GM12878 (cell line): ENCODE measurements around the gene LRCH3. TPM values are rescaled to one million over a fixed set of nuclear protein-coding genes. Genes with fewer than 3 reads are reported as not detected.

Source experiments
- ATAC-seq: fragments of 200-7000 bp; cut with Tn5 transposase; 3 replicates; pipeline ENCODE4 v1.9.1; 2020; ENCODE audit warnings: mild to moderate bottlenecking, moderate library complexity
- BruUV-seq: library from RNA; stranded (reverse); fragments of 400-500 nt; replicated peaks from 2 replicates; lab custom pipeline; 2021; lab: Mats Ljungman, UMichigan
- CTCF ChIA-PET: fragments of 300-600 bp; sonication (Branson Sonifier 250); formaldehyde crosslinking; extraction: SDS; loops from one replicate; lab custom pipeline; 2021; ENCODE audit warnings: inconsistent platforms; lab: Yijun Ruan, JAX
- POLR2A ChIA-PET: fragments of 350-600 bp; formaldehyde crosslinking; extraction: SDS; loops from one replicate; lab custom pipeline; 2021; ENCODE audit warnings: inconsistent platforms; lab: Charles Lee
- RAD21 ChIA-PET: fragments of 300-600 bp; sonication (Branson Sonifier 250); formaldehyde crosslinking; loops from one replicate; lab custom pipeline; 2023; ENCODE audit warnings: antibody characterized with exemption; ENCODE audit not compliant: unreplicated experiment; lab: Charles Lee
- SMC1A ChIA-PET: fragments of 300-600 bp; sonication (Branson Sonifier 250); formaldehyde crosslinking; loops from one replicate; lab custom pipeline; 2023; ENCODE audit not compliant: unreplicated experiment, uncharacterized antibody; lab: Charles Lee
- DNase-seq: peaks from one replicate; pipeline ENCODE4 v3.0.0-alpha.2; 2011; ENCODE audit warnings: low read depth, low spot score
- FAIRE-seq: peaks from 3 replicates; lab custom pipeline; 2011; peaks lifted over from hg19 to GRCh38; lab: Jason Lieb, UNC
- H2AFZ ChIP-seq: 2 replicates; pipeline ENCODE4 v1.6.0; 2011; ENCODE audit warnings: low read depth, low read length, control low read depth; ENCODE audit not compliant: control insufficient read depth
- H3K27ac ChIP-seq: 2 replicates; pipeline ENCODE4 v1.5.1; 2011; ENCODE audit warnings: control low read depth; ENCODE audit not compliant: control insufficient read depth, insufficient read depth
- H3K27me3 ChIP-seq, 2 experiments: replicated peaks in 1 of 2; 2 replicates each; pipeline versions ENCODE4 v1.6.0 to v1.6.1; 2011; ENCODE audit warnings: low read length in 1 of 2; ENCODE audit not compliant: control insufficient read depth in 2 of 2, insufficient read depth in 2 of 2
- H3K36me3 ChIP-seq, 2 experiments: 2 replicates each; pipeline ENCODE4 v1.5.1; 2011; ENCODE audit warnings: low read length in 1 of 2; ENCODE audit not compliant: control insufficient read depth in 2 of 2, insufficient read depth in 2 of 2
- H3K4me1 ChIP-seq: 2 replicates; pipeline ENCODE4 v1.6.1; 2011; ENCODE audit warnings: mild to moderate bottlenecking, low read length, moderate library complexity, mixed read lengths; ENCODE audit not compliant: control insufficient read depth, insufficient read depth
- H3K4me2 ChIP-seq: 2 replicates; pipeline ENCODE4 v1.6.0; 2011; ENCODE audit warnings: control low read depth; ENCODE audit not compliant: control insufficient read depth, insufficient read depth
- H3K4me3 ChIP-seq: fragments of 200-600 bp; sonication (generic); 2 replicates; pipeline ENCODE4 v1.5.1; 2016
- H3K79me2 ChIP-seq: 2 replicates; pipeline ENCODE4 v1.6.0; 2011; ENCODE audit warnings: low read length; ENCODE audit not compliant: control insufficient read depth, insufficient read depth
- H3K9ac ChIP-seq: 2 replicates; pipeline ENCODE4 v1.8.0; 2011; ENCODE audit warnings: low read length, control low read depth, mixed read lengths; ENCODE audit not compliant: control insufficient read depth, insufficient read depth
- H3K9me3 ChIP-seq: replicated peaks from 3 replicates; pipeline ENCODE4 v1.5.1; 2011; ENCODE audit warnings: mild to moderate bottlenecking, low read length; ENCODE audit not compliant: control insufficient read depth, insufficient read depth
- H4K20me1 ChIP-seq: 2 replicates; pipeline ENCODE4 v1.6.0; 2011; ENCODE audit not compliant: control insufficient read depth, insufficient read depth
- CBX5 ChIP-seq: sonication (generic); IDR thresholded peaks from 2 replicates; pipeline ENCODE4 v1.6.1; 2016; ENCODE audit warnings: low read depth, moderate library complexity, mild to moderate bottlenecking, inconsistent platforms
- NR2F1 ChIP-seq: fragments of 450-650 bp; conservative IDR thresholded peaks from 2 replicates; pipeline ENCODE4 v1.6.1; 2017; ENCODE audit warnings: mild to moderate bottlenecking
- TBL1XR1 ChIP-seq: IDR thresholded peaks from 2 replicates; pipeline ENCODE4 v1.6.1; 2012; ENCODE audit warnings: low read depth, low read length, improper control_type of control experiment
- YY1 ChIP-seq: IDR thresholded peaks from 2 replicates; pipeline ENCODE4 v1.6.1; 2011; ENCODE audit warnings: low read depth, mild to moderate bottlenecking, low read length
- WGBS: methylation state at CpG from one replicate; pipeline ENCODE4 v1.1.6; 2016; ENCODE audit warnings: low lambda C conversion rate; ENCODE audit not compliant: insufficient replicate concordance, insufficient coverage; ENCODE audit errors: missing lambda C conversion rate; 5-methylcytosine and 5-hydroxymethylcytosine counted together
- in situ Hi-C: fragments of 300-500 bp; cut with MboI; formaldehyde crosslinking; loops from 9 replicates; pipeline ENCODE4 v1.14.3; 2018; ENCODE audit warnings: mixed read lengths
- intact Hi-C: fragments of 100-400 bp; cut with micrococcal nuclease; formaldehyde crosslinking; loops from one replicate; pipeline ENCODE4 v1.14.2; 2022; ENCODE audit not compliant: unreplicated experiment
- polyA plus RNA-seq, 11 experiments: library from polyadenylated mRNA; depleted of rRNA in 4 of 11; unstranded in 6 of 11; stranded (reverse) in 5 of 11; fragments of >200 nt; fragmentation: Nextera tagmentation in 4 of 11; fragmentation: Illumina TruSeq in 1 of 11; extraction: Ambion mirVana in 4 of 11; extraction: Trizol in 1 of 11; gene quantifications; 1 replicate in 1 of 11; 2 replicates in 10 of 11; pipeline versions ENCODE4 v1.2.1 to v1.2.3, GENCODE V29; 2011 to 2016; ENCODE audit warnings: inconsistent platforms in 2 of 11, missing spikeins in 2 of 11, low read depth in 1 of 11
- total RNA-seq, 4 experiments: library from RNA; depleted of rRNA in 3 of 4; stranded (reverse); fragments of >200 nt in 3 of 4; fragmentation: Illumina TruSeq in 1 of 4; extraction: Trizol in 1 of 4; gene quantifications; 2 replicates each; pipeline versions ENCODE4 v1.2.1 to v1.2.3, GENCODE V29; 2013 to 2021
- TF ChIP-seq, protein P1 (sequence below): fragments of 150-350 bp; IDR thresholded peaks from 2 replicates; pipeline ENCODE4 v1.6.1; 2016; ENCODE audit warnings: low read depth, low read length
- TF ChIP-seq, protein P2 (sequence below): fragments of 450-650 bp; IDR thresholded peaks from 2 replicates; pipeline ENCODE4 v1.6.1; 2017; ENCODE audit warnings: mild to moderate bottlenecking
- TF ChIP-seq, protein P3 (sequence below): fragments of 450-650 bp; IDR thresholded peaks from 2 replicates; pipeline ENCODE4 v1.6.1; 2017; ENCODE audit warnings: borderline replicate concordance
- TF ChIP-seq, protein P4 (sequence below): IDR thresholded peaks from 2 replicates; pipeline ENCODE4 v1.6.1; 2011; ENCODE audit warnings: mild to moderate bottlenecking, low read depth, low read length, moderate library complexity; ENCODE audit not compliant: insufficient replicate concordance
- TF ChIP-seq, protein P5 (sequence below): fragments of 150-350 bp; IDR thresholded peaks from 2 replicates; pipeline ENCODE4 v1.6.1; 2014; ENCODE audit warnings: mild to moderate bottlenecking, low read depth, low read length
- TF ChIP-seq, protein P6 (sequence below): fragments of 450-650 bp; IDR thresholded peaks from 2 replicates; pipeline ENCODE4 v1.6.1; 2014; ENCODE audit warnings: mild to moderate bottlenecking

LRCH3 gene
- total and polyA plus RNA-seq, 10 of the 15 experiments (the other 5 are each of a cell fraction or from before 2014, with no cell fraction given), result 3.9 to 136 (median 40.6) TPM

DNA sequence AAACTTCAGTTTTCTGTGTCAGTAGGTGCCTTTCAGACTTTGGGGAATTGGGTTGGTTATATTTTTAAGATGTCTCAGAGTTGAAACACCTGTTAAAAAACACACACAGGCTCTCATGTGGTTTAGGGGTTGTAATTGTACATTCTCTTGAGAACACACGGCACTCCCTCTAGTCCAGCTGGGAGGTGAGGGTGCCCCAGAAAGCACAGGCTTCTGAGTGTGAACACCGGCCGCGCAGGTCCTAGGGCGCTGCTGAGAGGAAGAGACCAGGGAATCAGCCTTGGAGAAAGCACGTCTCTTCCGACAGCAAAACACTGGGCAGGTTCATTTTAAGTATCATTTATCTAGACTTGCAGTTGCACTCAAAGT is 90.9 kb downstream of the LRCH3 start (continued):
- TF ChIP-seq, protein P1, sequence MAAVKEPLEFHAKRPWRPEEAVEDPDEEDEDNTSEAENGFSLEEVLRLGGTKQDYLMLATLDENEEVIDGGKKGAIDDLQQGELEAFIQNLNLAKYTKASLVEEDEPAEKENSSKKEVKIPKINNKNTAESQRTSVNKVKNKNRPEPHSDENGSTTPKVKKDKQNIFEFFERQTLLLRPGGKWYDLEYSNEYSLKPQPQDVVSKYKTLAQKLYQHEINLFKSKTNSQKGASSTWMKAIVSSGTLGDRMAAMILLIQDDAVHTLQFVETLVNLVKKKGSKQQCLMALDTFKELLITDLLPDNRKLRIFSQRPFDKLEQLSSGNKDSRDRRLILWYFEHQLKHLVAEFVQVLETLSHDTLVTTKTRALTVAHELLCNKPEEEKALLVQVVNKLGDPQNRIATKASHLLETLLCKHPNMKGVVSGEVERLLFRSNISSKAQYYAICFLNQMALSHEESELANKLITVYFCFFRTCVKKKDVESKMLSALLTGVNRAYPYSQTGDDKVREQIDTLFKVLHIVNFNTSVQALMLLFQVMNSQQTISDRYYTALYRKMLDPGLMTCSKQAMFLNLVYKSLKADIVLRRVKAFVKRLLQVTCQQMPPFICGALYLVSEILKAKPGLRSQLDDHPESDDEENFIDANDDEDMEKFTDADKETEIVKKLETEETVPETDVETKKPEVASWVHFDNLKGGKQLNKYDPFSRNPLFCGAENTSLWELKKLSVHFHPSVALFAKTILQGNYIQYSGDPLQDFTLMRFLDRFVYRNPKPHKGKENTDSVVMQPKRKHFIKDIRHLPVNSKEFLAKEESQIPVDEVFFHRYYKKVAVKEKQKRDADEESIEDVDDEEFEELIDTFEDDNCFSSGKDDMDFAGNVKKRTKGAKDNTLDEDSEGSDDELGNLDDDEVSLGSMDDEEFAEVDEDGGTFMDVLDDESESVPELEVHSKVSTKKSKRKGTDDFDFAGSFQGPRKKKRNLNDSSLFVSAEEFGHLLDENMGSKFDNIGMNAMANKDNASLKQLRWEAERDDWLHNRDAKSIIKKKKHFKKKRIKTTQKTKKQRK, result no peak
- TF ChIP-seq, protein P2, sequence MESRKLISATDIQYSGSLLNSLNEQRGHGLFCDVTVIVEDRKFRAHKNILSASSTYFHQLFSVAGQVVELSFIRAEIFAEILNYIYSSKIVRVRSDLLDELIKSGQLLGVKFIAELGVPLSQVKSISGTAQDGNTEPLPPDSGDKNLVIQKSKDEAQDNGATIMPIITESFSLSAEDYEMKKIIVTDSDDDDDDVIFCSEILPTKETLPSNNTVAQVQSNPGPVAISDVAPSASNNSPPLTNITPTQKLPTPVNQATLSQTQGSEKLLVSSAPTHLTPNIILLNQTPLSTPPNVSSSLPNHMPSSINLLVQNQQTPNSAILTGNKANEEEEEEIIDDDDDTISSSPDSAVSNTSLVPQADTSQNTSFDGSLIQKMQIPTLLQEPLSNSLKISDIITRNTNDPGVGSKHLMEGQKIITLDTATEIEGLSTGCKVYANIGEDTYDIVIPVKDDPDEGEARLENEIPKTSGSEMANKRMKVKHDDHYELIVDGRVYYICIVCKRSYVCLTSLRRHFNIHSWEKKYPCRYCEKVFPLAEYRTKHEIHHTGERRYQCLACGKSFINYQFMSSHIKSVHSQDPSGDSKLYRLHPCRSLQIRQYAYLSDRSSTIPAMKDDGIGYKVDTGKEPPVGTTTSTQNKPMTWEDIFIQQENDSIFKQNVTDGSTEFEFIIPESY, result no peak
- TF ChIP-seq, protein P3, sequence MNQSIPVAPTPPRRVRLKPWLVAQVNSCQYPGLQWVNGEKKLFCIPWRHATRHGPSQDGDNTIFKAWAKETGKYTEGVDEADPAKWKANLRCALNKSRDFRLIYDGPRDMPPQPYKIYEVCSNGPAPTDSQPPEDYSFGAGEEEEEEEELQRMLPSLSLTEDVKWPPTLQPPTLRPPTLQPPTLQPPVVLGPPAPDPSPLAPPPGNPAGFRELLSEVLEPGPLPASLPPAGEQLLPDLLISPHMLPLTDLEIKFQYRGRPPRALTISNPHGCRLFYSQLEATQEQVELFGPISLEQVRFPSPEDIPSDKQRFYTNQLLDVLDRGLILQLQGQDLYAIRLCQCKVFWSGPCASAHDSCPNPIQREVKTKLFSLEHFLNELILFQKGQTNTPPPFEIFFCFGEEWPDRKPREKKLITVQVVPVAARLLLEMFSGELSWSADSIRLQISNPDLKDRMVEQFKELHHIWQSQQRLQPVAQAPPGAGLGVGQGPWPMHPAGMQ, result no peak
- no peak for TF ChIP-seq NR2F1

DNA sequence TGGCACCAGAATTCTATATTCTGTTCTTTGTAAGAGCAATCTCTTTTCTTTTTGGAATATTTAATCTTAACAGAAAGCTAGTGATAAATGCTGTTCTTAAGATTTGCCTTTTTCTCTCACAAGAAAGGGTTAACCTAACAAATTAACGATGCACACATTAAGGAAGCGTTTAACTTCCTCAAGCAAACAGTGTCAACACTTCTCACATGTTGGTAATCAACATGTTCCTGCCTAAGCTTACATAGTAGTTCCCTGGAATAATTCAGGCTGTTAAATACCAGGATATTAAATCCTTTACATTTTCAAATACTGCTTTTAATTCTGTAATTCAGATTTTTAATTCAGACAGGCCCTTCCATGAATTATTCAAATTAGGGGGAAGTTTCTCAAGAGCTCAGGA is 91.5 kb downstream of the LRCH3 start:
- POLR2A ChIA-PET, result no interaction called here
- CTCF ChIA-PET, result no interaction called here
- H3K27ac ChIP-seq, result no peak overlapping the region
- TF ChIP-seq CBX5 (no peak), TBL1XR1 (no peak), YY1 (no peak)
- TF ChIP-seq, protein P4, sequence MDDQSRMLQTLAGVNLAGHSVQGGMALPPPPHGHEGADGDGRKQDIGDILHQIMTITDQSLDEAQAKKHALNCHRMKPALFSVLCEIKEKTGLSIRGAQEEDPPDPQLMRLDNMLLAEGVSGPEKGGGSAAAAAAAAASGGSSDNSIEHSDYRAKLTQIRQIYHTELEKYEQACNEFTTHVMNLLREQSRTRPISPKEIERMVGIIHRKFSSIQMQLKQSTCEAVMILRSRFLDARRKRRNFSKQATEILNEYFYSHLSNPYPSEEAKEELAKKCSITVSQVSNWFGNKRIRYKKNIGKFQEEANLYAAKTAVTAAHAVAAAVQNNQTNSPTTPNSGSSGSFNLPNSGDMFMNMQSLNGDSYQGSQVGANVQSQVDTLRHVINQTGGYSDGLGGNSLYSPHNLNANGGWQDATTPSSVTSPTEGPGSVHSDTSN, result no peak
- TF ChIP-seq, protein P5, sequence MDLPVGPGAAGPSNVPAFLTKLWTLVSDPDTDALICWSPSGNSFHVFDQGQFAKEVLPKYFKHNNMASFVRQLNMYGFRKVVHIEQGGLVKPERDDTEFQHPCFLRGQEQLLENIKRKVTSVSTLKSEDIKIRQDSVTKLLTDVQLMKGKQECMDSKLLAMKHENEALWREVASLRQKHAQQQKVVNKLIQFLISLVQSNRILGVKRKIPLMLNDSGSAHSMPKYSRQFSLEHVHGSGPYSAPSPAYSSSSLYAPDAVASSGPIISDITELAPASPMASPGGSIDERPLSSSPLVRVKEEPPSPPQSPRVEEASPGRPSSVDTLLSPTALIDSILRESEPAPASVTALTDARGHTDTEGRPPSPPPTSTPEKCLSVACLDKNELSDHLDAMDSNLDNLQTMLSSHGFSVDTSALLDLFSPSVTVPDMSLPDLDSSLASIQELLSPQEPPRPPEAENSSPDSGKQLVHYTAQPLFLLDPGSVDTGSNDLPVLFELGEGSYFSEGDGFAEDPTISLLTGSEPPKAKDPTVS, result no peak
- TF ChIP-seq, protein P6, sequence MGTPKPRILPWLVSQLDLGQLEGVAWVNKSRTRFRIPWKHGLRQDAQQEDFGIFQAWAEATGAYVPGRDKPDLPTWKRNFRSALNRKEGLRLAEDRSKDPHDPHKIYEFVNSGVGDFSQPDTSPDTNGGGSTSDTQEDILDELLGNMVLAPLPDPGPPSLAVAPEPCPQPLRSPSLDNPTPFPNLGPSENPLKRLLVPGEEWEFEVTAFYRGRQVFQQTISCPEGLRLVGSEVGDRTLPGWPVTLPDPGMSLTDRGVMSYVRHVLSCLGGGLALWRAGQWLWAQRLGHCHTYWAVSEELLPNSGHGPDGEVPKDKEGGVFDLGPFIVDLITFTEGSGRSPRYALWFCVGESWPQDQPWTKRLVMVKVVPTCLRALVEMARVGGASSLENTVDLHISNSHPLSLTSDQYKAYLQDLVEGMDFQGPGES, result no peak

More for the DNA sequence above, 91.5 kb downstream of the LRCH3 start:
- no peak for ATAC-seq
- no peaks in the 10 kb centered on the region for H3K9me3 ChIP-seq
- intact Hi-C loops (no loop called here), in situ Hi-C loops (no loop called here)
- no peak overlapping the region for H3K9ac ChIP-seq
- 74% methylated on average over 2 of the region's 2 CpGs for WGBS
- no peaks in the 10 kb centered on the region for H3K4me1 ChIP-seq
- peaks cover 0 to 5% of the 10 kb centered on the region in 2 experiments; a peak in 3 of 4 replicates for H3K36me3 ChIP-seq
- no peak for DNase-seq
- FAIRE-seq, result no peak
- BruUV-seq, result no TSS peak
- H3K79me2 ChIP-seq, result no peaks in the 10 kb centered on the region
- ChIA-PET SMC1A (interaction anchor here (0.5 kb wide), 1 partner anchor 22 kb away, joined by 3 read pairs; no protein-coding TSS in a partner anchor), RAD21 (interaction anchor here (0.5 kb wide), 1 partner anchor 1411 kb away, joined by 3 read pairs; no protein-coding TSS in a partner anchor)
- H4K20me1 ChIP-seq, result no peaks in the 10 kb centered on the region
- no peak overlapping the region for H3K4me2 ChIP-seq
- H3K27me3 ChIP-seq, result no peaks in the 10 kb centered on the region
- no peak overlapping the region for H2AFZ ChIP-seq
- no peak overlapping the region for H3K4me3 ChIP-seq
